Measurements from ENCODE around the gene MAP4K3. TPM values are rescaled to one million over a fixed set of nuclear protein-coding genes. Genes with fewer than 3 reads are reported as not detected.

MAP4K3 gene
- total RNA-seq, 1 experiment from 2014 or later = 97.4 TPM

DNA sequence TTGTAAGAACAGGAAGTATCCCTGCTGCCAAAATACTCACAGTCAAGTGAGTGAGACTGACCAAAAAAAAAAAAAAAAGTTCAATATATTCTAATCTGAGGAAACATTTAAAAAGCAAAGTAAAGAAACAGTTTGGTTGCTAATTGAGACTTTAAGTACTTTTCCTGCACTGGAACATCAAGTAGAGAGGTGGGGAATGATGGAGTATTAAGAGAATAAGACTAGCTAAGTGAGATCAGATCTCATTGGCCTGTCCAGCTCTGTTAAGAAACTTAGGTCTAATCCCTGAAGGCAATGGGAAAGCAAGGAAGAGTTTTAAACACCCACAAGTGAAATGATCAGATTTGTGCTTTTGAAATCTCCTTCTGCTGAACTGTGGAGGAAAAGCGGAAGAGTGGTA lies 27.8 kb upstream of the MAP4K3 start:
- H3K36me3 ChIP-seq (ENCODE audit: low read depth, low read length) = no peaks in the 10 kb centered on the region
- no TSS peak for BruUV-seq (replicated peaks)

GRCh38 chr2:39455826-39456225 lies 18.7 kb upstream of the MAP4K3 start:
- peak; percentile 47 for DNase-seq
- H4K20me1 ChIP-seq (ENCODE audit: low read length) = no peaks in the 10 kb centered on the region
- H3K9me2 ChIP-seq (replicated peaks; ENCODE audit: low read length) = no peaks in the 10 kb centered on the region
- no peaks in the 10 kb centered on the region for H3K9me3 ChIP-seq (ENCODE audit: low read length)
- no peaks in the 10 kb centered on the region for H3F3A ChIP-seq (ENCODE audit: low read length, unreplicated experiment)
- ATAC-seq = no peak
- BruUV-seq (replicated peaks) = no TSS peak
- peaks cover 8% of the 10 kb centered on the region; the same call in 1 of the 2 replicates for H3K36me3 ChIP-seq (ENCODE audit: low read depth, low read length)
- intact Hi-C loops (cut with micrococcal nuclease) = no loop called here
- TF ChIP-seq EZH2phosphoT487 (IDR thresholded peaks at IDR 0.05; ENCODE audit: borderline replicate concordance, low read length) (no peak), EZH2 (IDR thresholded peaks at IDR 0.05; ENCODE audit: low read length, unreplicated experiment) (no peak), CTCF (conservative IDR thresholded peaks at IDR 0.05; ENCODE audit: low read depth, low read length) (no peak)
- no peaks in the 10 kb centered on the region for H3K79me2 ChIP-seq (ENCODE audit: low read length)
- ChIA-PET CTCF (no interaction called here), POLR2A (ENCODE audit: unreplicated experiment) (no interaction called here)
- no peak overlapping the region for H3K9ac ChIP-seq (ENCODE audit: low read length)
- H2AFZ ChIP-seq (ENCODE audit: low read length) = no peak overlapping the region
- no peak overlapping the region for H3K4me2 ChIP-seq (ENCODE audit: low read length)
- H3K27me3 ChIP-seq (ENCODE audit: low read length) = no peaks in the 10 kb centered on the region
- no peak overlapping the region for H3K4me3 ChIP-seq (ENCODE audit: low read length)
- no peak overlapping the region for H3K27ac ChIP-seq (ENCODE audit: low read length)
- peaks cover 15% of the 10 kb centered on the region for H3K4me1 ChIP-seq (ENCODE audit: insufficient read depth, low read length)

More for the DNA sequence above, 27.8 kb upstream of the MAP4K3 start:
- Histone ChIP-seq H3K79me2 (ENCODE audit: low read length) (no peaks in the 10 kb centered on the region), H4K20me1 (ENCODE audit: low read length) (no peaks in the 10 kb centered on the region), H3K4me2 (ENCODE audit: low read length) (no peak overlapping the region), H3K9me2 (replicated peaks; ENCODE audit: low read length) (no peaks in the 10 kb centered on the region), H3K4me1 (ENCODE audit: insufficient read depth, low read length) (peaks cover 27% of the 10 kb centered on the region), H2AFZ (ENCODE audit: low read length) (no peak overlapping the region), H3F3A (ENCODE audit: low read length, unreplicated experiment) (peaks cover 6% of the 10 kb centered on the region), H3K9ac (ENCODE audit: low read length) (no peak overlapping the region), H3K27ac (ENCODE audit: low read length) (no peak overlapping the region), H3K4me3 (ENCODE audit: low read length) (no peak overlapping the region), H3K27me3 (ENCODE audit: low read length) (no peaks in the 10 kb centered on the region), H3K9me3 (ENCODE audit: low read length) (no peaks in the 10 kb centered on the region)
- no peak for TF ChIP-seq EZH2phosphoT487 (IDR thresholded peaks at IDR 0.05; ENCODE audit: borderline replicate concordance, low read length)
- TF ChIP-seq EZH2 (IDR thresholded peaks at IDR 0.05; ENCODE audit: low read length, unreplicated experiment) = no peak
- TF ChIP-seq CTCF (conservative IDR thresholded peaks at IDR 0.05; ENCODE audit: low read depth, low read length) = no peak
- DNase-seq (no peak), ATAC-seq (peak; percentile 23; the same call in 1 of the 2 replicates)
- intact Hi-C loops (cut with micrococcal nuclease) = no loop called here
- ChIA-PET CTCF (no interaction called here), POLR2A (ENCODE audit: unreplicated experiment) (no interaction called here)

GRCh38 chr2:39452396-39452795 lies 15.3 kb upstream of the MAP4K3 start:
- no peaks in the 10 kb centered on the region for H3K9me3 ChIP-seq (ENCODE audit: low read length)
- no peak overlapping the region for H3K4me3 ChIP-seq (ENCODE audit: low read length)
- H3K4me2 ChIP-seq (ENCODE audit: low read length) = no peak overlapping the region
- H3F3A ChIP-seq (ENCODE audit: low read length, unreplicated experiment) = no peaks in the 10 kb centered on the region
- POLR2A ChIA-PET (ENCODE audit: unreplicated experiment) = no interaction called here
- no peak for TF ChIP-seq EZH2phosphoT487 (IDR thresholded peaks at IDR 0.05; ENCODE audit: borderline replicate concordance, low read length)
- TF ChIP-seq EZH2 (IDR thresholded peaks at IDR 0.05; ENCODE audit: low read length, unreplicated experiment) = no peak
- no peak for TF ChIP-seq CTCF (conservative IDR thresholded peaks at IDR 0.05; ENCODE audit: low read depth, low read length)
- no peaks in the 10 kb centered on the region for H4K20me1 ChIP-seq (ENCODE audit: low read length)
- peaks cover 32% of the 10 kb centered on the region for H3K4me1 ChIP-seq (ENCODE audit: insufficient read depth, low read length)
- H3K27ac ChIP-seq (ENCODE audit: low read length) = no peak overlapping the region
- no TSS peak for BruUV-seq (replicated peaks)
- no peak for ATAC-seq
- intact Hi-C loops (cut with micrococcal nuclease) = no loop called here
- CTCF ChIA-PET = no interaction called here
- H3K36me3 ChIP-seq (ENCODE audit: low read depth, low read length) = peaks cover 8% of the 10 kb centered on the region; the same call in 1 of the 2 replicates
- no peak overlapping the region for H2AFZ ChIP-seq (ENCODE audit: low read length)
- no peaks in the 10 kb centered on the region for H3K27me3 ChIP-seq (ENCODE audit: low read length)
- no peak for DNase-seq
- H3K9ac ChIP-seq (ENCODE audit: low read length) = no peak overlapping the region
- H3K79me2 ChIP-seq (ENCODE audit: low read length) = no peaks in the 10 kb centered on the region
- H3K9me2 ChIP-seq (replicated peaks; ENCODE audit: low read length) = no peaks in the 10 kb centered on the region

All from PC-3 (cell line).